Thyroid gland (tissue), 4 donors: ENCODE measurements around the gene GGCX. TPM values are rescaled to one million over a fixed set of nuclear protein-coding genes. Genes with fewer than 3 reads are reported as not detected.

ENCODE experiments used
- DNase-seq, 2 donors: peaks; one replicate each; pipeline ENCODE4 v3.0.0-alpha.2; 2019
- H3K27ac ChIP-seq, 3 donors: fragments of 200-600 bp; sonication (generic); 1 replicate in 2 of 3; 2 replicates in 1 of 3; pipeline ENCODE4 v1.5.1; 2016 to 2019; ENCODE audit warnings: mild to moderate bottlenecking in 1 of 3, moderate library complexity in 1 of 3
- H3K27me3 ChIP-seq: fragments of 200-600 bp; sonication (generic); one replicate; pipeline ENCODE4 v1.5.1; 2019
- H3K36me3 ChIP-seq, 2 donors: fragments of 200-600 bp; sonication (generic); one replicate each; pipeline ENCODE4 v1.5.1; 2016 to 2019
- H3K4me1 ChIP-seq, 2 donors: fragments of 200-600 bp; sonication (generic); one replicate each; pipeline ENCODE4 v1.5.1; 2017 to 2019
- H3K4me3 ChIP-seq, 3 donors: fragments of 200-600 bp; sonication (generic); replicated peaks in 1 of 3; 1 replicate in 2 of 3; 2 replicates in 1 of 3; pipeline ENCODE4 v1.5.1; 2016; ENCODE audit warnings: mild to moderate bottlenecking in 1 of 3
- H3K9me3 ChIP-seq: fragments of 200-600 bp; sonication (generic); one replicate; pipeline ENCODE4 v1.5.1; 2017
- CTCF ChIP-seq, 6 experiments: fragments of 200-600 bp in 3 of 6; fragments of 450-650 bp in 3 of 6; sonication (generic) in 3 of 6; IDR thresholded peaks; one replicate each; pipeline ENCODE4 v1.5.1; 2016 to 2019; ENCODE audit warnings: antibody characterized with exemption in 6 of 6, mild to moderate bottlenecking in 2 of 6, inconsistent platforms in 1 of 6, moderate library complexity in 1 of 6
- POLR2A ChIP-seq, 2 donors: fragments of 450-650 bp; IDR thresholded peaks; one replicate each; pipeline ENCODE4 v1.6.1; 2017; ENCODE audit warnings: antibody characterized with exemption in 2 of 2, mild to moderate bottlenecking in 2 of 2, moderate library complexity in 1 of 2
- WGBS, 2 donors: methylation state at CpG; one replicate each; pipeline ENCODE4 v1.1.5; 2017; 5-methylcytosine and 5-hydroxymethylcytosine counted together
- intact Hi-C: fragments of 100-400 bp; cut with DNase I; formaldehyde crosslinking; loops from one replicate; pipeline ENCODE4 v1.15.1; 2023
- total RNA-seq, 4 donors: library from RNA; depleted of rRNA; stranded (reverse); fragments of >200 nt; gene quantifications; one replicate each; pipeline ENCODE4 v1.2.3, GENCODE V29; 2016

GGCX gene
- total RNA-seq, 4 donors from 2014 or later = 39.5 to 81.9 (median 51.6) TPM

GRCh38 chr2:85527787-85528186 lies 33.5 kb downstream of the GGCX start:
- intact Hi-C loops = no loop called here
- TF ChIP-seq CTCF (IDR thresholded peaks at IDR 0.05) (no peak), POLR2A (IDR thresholded peaks at IDR 0.05) (no peak)
- H3K27me3 ChIP-seq = no peaks in the 10 kb centered on the region
- no peak for DNase-seq
- no peak overlapping the region for H3K4me3 ChIP-seq
- peaks cover 0 to 3% of the 10 kb centered on the region in 2 donors for H3K4me1 ChIP-seq
- H3K27ac ChIP-seq = no peak overlapping the region
- H3K36me3 ChIP-seq = no peaks in the 10 kb centered on the region
- H3K9me3 ChIP-seq = no peaks in the 10 kb centered on the region

DNA sequence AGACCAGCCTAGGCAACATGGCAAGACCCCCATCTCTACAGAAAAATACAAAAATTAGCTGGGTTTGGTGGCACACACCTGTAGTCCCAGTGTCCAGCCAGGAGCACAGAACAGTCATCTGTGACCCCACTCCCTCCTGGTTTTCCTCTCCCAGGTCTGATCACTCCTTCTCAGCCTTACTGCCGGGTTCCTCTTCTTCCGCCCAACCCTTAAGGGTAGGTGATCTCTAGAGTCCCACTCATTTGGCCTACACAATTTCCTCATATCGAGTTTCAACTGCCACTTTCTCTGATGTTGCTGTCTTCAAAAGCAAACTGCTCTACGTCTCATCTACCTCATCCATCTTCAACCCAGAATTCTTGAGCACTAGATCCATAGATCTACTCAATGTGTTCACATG lies 35.7 kb downstream of the GGCX start:
- no peaks in the 10 kb centered on the region for H3K27me3 ChIP-seq
- no peaks in the 10 kb centered on the region for H3K9me3 ChIP-seq
- H3K27ac ChIP-seq = no peak overlapping the region
- no peak for DNase-seq
- no peak overlapping the region for H3K4me3 ChIP-seq
- TF ChIP-seq POLR2A (IDR thresholded peaks at IDR 0.05) (no peak), CTCF (IDR thresholded peaks at IDR 0.05) (no peak)
- intact Hi-C loops = no loop called here
- 82 to 83% methylated on average over 4 of the region's 4 CpGs for WGBS, 2 donors
- no peaks in the 10 kb centered on the region for H3K36me3 ChIP-seq
- peaks cover 0 to 3% of the 10 kb centered on the region in 2 donors for H3K4me1 ChIP-seq

DNA sequence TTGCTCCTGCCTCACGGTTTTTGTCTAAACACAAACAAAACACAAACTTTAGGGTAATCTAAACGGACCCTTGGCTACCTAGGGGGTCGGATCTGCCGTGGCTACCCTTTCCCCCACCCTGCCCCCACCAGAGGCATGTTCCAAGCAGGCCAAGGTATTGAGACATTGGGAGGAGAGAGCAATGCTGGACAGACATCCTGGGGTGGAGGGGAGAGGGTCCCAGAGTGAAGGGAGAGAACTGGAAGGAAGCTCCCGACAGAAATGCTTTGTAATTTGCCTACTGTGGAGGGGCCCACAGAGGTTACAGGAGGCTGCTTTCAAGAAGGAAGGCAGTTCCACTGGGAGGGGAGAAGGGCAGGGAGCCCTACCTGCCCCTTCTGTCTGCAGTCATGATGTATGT lies 36.3 kb downstream of the GGCX start:
- Histone ChIP-seq H3K36me3 (no peaks in the 10 kb centered on the region), H3K4me3 (no peak overlapping the region), H3K4me1 (peaks cover 0 to 3% of the 10 kb centered on the region in 2 donors), H3K27ac (no peak overlapping the region), H3K27me3 (no peaks in the 10 kb centered on the region), H3K9me3 (no peaks in the 10 kb centered on the region)
- DNase-seq = no peak
- intact Hi-C loops = no loop called here
- 60 to 77% methylated on average over 5 of the region's 5 CpGs for WGBS, 2 donors
- TF ChIP-seq CTCF (IDR thresholded peaks at IDR 0.05) (no peak), POLR2A (IDR thresholded peaks at IDR 0.05) (no peak)

DNA sequence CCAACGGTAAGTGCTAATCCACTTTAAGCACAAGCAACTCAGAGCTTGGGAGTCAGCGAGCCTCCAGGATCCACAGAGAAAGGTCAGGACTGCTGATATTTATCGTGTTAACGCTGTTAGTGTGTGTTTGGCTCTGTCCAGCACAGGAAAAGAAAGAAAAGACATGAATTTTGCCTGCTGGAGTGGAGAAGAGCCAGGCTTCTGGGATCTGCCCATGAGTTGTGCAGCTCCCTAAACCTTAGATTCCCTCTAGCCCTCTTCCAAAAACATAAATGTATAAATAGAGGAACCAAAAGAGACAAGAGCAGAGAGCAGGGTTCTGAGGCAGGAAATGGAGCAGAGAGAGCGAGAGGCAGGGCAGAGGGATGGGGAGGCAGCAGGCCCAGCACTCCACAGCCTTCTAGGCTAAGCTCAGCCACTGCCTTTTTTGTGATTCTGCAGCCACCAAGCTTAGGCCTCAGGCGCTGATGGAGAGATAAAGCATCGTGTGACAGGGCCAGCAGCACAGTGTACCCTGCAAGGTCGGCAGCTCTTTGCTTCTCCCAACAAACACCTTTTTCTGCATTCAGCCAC lies 36.9 kb downstream of the GGCX start:
- peak in 1 of 2 donors; percentile 10 for DNase-seq
- intact Hi-C loops = no loop called here
- WGBS, 2 donors = 42% methylated on average over 8 of the region's 8 CpGs

More for the DNA sequence above, 36.9 kb downstream of the GGCX start:
- Histone ChIP-seq H3K27me3 (no peaks in the 10 kb centered on the region), H3K9me3 (no peaks in the 10 kb centered on the region), H3K27ac (peak overlapping the region in 2 of 3 donors; percentile 0 to 16), H3K4me1 (peaks cover 0 to 3% of the 10 kb centered on the region in 2 donors), H3K36me3 (no peaks in the 10 kb centered on the region), H3K4me3 (no peak overlapping the region)
- TF ChIP-seq CTCF (IDR thresholded peaks at IDR 0.05) = no peak
- TF ChIP-seq POLR2A (IDR thresholded peaks at IDR 0.05) = no peak
